ENCODE measurements around the gene GUCY2F.

Gene GUCY2F

GRCh38 chrX:109392895-109393294 is 89.0 kb downstream of the GUCY2F start:
- no peak for DNase-seq

GRCh38 chrX:109390556-109390955 is 91.3 kb downstream of the GUCY2F start:
- DNase-seq, result no peak

GRCh38 chrX:109389917-109390316 is 92.0 kb downstream of the GUCY2F start:
- DNase-seq, result no peak

DNA sequence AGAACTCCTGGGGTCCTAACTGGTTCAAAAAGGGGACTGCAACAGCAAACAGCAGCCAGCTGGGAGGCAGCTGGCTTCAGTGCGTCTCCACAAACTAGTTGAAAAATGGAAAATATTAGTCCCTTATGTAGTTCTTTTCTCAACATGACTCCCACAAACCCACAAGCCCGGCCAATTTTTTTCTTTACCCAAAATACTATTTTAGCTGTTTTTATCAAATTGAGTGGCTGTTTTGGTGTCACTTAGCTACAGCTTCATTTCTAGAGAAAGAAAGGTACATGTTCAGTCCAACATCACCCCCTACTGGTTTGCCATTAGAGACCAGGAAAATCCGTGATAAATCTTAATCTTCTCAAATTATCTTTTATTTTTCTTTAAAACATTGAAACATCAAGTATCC is 97.2 kb downstream of the GUCY2F start:
- DNase-seq, result no peak

GRCh38 chrX:109382332-109382731 is 99.6 kb downstream of the GUCY2F start:
- no peak for DNase-seq

GRCh38 chrX:109378281-109378680 is 103.6 kb downstream of the GUCY2F start:
- DNase-seq, result no peak

GRCh38 chrX:109374262-109374960 is 107.5 kb downstream of the GUCY2F start:
- DNase-seq, result no peak

- DNase-seq, result no peak
Measured at GRCh38 chrX:109373468-109373867, 108.4 kb downstream of the GUCY2F start.

DNA sequence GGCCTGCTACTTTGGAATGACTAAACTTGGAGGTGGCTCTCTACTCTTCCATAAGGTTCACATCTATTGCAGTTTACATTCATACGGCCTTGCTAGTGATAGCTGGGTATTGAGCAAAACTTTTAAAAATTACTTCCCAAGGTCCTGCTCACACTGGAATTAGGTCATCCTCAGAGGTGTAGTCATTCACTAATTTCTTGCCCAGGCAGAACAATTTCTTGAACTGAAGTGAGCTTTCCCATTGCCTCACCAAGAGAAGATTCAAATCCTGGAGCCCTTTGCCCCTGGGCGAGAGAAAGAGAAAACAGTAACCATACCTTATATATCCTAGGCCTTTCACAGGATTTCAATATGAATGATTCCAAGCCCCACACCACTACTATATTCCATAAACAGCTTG is 109.2 kb downstream of the GUCY2F start:
- DNase-seq, result no peak

DNA sequence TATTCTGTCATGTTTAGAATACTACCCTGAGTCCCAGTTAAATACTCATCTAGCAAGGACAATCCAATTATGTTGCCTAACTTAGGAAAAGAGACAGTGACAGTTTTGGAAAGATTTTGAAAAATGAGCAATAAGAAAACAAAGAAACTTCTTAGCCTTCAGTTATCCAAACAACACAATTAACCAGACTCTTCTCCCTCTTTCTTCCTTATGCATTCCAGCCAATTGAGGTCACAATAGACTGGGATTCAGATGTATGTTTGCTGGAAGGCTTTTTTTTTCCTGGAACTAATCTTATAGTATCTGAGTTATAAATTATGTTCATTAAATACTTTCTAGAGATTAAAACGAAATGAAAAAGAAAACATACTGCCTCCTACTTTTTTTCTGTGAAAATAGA is 109.6 kb downstream of the GUCY2F start:
- DNase-seq, result no peak

DNA sequence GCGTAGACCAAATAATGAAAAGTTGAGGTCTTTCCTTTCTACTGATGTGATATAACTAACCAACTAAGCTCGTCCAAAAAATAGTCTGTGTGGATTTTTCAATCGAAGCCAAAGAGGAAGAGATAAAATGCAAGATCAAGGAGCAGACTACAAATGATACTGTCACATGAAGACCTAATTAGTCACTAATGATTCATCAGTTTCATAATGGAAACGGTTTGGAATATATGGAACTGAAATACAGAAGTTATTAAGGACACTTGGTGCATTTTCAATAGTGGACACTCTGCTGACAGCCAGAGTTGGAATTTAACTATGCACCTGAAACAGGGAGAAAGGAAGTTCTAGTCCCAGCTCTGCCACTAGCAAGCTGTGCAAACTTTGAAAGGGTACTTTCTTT is 119.8 kb downstream of the GUCY2F start:
- DNase-seq, result no peak

DNA sequence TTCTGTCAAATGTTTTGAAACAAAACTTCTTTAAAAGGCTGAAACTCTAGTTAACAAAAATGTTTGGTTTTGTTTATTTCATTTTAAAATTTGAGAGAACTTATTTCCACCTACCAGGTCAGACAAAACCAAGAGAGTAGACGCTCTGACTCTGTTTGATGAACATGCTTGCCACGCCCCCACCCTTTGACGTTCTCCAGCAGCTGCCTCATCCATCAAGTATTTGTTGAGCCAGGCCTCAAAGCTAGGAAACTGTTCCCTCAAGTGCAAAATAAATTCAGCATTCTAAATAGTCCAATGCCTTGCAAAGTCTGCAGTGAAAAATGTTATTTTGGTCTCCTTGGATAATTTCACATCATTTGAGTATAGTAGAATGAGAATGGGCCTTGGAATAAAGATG is 121.6 kb downstream of the GUCY2F start:
- DNase-seq, result no peak

- no peak for DNase-seq
Measured at GRCh38 chrX:109357706-109358105, 124.2 kb downstream of the GUCY2F start.

GRCh38 chrX:109356684-109357083 is 125.2 kb downstream of the GUCY2F start:
- DNase-seq, result no peak

GRCh38 chrX:109352066-109352588 is 129.8 kb downstream of the GUCY2F start:
- no peak for DNase-seq

GRCh38 chrX:109351557-109351956 is 130.3 kb downstream of the GUCY2F start:
- no peak for DNase-seq

- DNase-seq, result no peak
Measured at GRCh38 chrX:109350551-109350950, 131.3 kb downstream of the GUCY2F start.

DNA sequence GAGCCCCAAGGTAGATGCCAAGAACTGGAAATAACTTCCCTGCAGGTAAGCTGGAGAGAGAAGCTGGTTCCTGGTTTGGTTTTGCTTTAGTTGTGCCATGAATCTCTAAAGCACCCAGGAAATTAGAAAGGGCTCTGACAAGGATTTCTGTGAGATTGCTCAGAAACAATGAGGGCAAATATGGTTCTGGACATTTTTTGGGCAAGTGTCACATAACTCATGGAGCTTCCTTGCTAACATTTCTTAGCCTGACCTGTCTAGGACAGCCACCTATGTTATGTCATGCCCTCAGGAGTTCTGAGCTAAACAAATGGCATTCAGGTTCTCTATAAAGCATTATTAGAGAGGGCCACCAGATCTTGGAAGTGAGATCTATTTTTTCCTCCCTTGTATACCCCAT is 131.8 kb downstream of the GUCY2F start:
- no peak for DNase-seq

- DNase-seq, result no peak
Measured at GRCh38 chrX:109347632-109348031, 134.3 kb downstream of the GUCY2F start.

- DNase-seq, result no peak
Measured at GRCh38 chrX:109346491-109346890, 135.4 kb downstream of the GUCY2F start.

DNA sequence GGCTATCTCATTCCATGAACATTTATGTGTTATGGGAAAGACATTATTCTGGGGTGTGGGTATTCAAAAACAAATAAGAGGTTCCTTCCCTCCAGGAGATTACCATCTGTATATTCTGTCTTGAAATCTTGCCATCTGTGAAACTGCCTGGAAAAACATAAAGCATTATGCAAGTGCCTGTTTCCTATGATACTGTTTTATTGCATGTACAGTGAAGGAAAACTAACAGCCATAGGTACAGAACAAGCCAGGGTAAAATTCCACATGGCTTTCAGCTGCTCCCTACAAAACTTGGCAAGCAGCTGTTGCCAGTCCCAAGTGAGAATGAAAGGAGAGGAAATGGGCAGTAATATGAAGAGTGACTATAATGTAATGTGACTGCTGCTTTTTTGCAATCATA is 136.0 kb downstream of the GUCY2F start:
- no peak for DNase-seq

DNA sequence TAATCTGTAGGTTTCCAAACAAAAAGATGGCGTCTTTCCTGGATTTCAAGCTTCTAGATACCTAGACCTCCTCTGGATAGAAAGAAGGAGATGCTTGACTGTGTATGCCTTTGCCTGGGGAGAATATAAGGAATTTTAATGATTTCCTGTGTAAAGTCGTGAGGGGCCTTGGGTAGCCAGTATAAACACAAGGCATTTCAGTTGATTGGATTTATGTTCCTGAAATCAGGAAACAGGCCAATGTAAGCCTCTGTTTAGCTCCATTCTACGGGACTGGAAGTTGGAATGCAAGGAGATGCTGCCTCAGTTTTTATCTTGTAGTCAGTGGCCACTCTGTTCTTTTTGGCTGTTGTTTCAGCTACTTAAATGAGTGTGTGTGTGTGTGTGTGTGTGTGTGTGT is 137.2 kb downstream of the GUCY2F start:
- DNase-seq, result no peak

DNA sequence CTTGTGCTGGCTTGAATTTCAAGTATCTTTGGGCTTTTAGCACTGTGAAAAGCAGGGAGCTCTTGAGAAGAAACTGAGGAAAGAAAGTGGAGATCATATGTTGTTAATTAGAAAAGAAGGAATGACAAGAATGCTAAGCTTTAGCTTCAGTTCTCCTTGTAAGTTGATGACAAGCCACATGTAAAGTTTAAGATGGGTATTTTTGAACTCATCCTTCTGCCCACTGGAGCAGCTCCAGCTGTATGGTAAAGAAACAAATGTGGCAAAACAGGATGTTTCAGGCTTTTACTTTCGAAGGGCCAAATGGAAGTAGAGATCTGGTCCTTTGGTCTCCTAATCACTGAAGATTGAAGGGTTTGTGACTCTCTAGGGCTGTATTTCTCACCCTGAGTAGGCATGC is 137.8 kb downstream of the GUCY2F start:
- no peak for DNase-seq

- DNase-seq, result no peak
Measured at GRCh38 chrX:109343671-109344070, 138.2 kb downstream of the GUCY2F start.

GRCh38 chrX:109336141-109336540 is 145.7 kb downstream of the GUCY2F start:
- no peak for DNase-seq

Data from activated CD8-positive, alpha-beta memory T cell treated with anti-CD3 and anti-CD28 coated beads for 24 hours (primary cell).